DOHH2 (cell line): ENCODE results near the gene COX5B.

Experiments used
- H3F3A ChIP-seq: fragments of 200-600 bp; sonication (generic), shearing (Covaris generic); 2 replicates; pipeline ENCODE4 v1.6.0; 2016; ENCODE audit warnings: antibody characterized with exemption, mild to moderate bottlenecking; ENCODE audit not compliant: control insufficient read depth, insufficient read depth
- H3K27ac ChIP-seq: fragments of 200-600 bp; sonication (generic); 2 replicates; pipeline ENCODE4 v1.5.1; 2014; ENCODE audit warnings: low read depth, mild to moderate bottlenecking, low read length, moderate library complexity
- H3K27me3 ChIP-seq: fragments of 200-600 bp; sonication (generic); 2 replicates; pipeline ENCODE4 v1.6.1; 2014; ENCODE audit warnings: mild to moderate bottlenecking, low read length, mixed read lengths; ENCODE audit not compliant: control insufficient read depth
- H3K36me3 ChIP-seq: fragments of 200-600 bp; sonication (generic); 2 replicates; pipeline ENCODE4 v1.6.1; 2014; ENCODE audit warnings: mild to moderate bottlenecking, low read length, moderate library complexity, mixed read lengths; ENCODE audit not compliant: control insufficient read depth
- H3K4me1 ChIP-seq: fragments of 200-600 bp; sonication (generic); 2 replicates; pipeline ENCODE4 v1.6.1; 2014; ENCODE audit warnings: mild to moderate bottlenecking, low read length, mixed read lengths; ENCODE audit not compliant: control insufficient read depth
- H3K4me2 ChIP-seq: fragments of 200-600 bp; sonication (generic); 2 replicates; pipeline ENCODE4 v1.6.0; 2014; ENCODE audit warnings: mild to moderate bottlenecking, low read length, moderate library complexity
- H3K4me3 ChIP-seq: fragments of 200-600 bp; sonication (generic); 2 replicates; pipeline ENCODE4 v1.5.1; 2014; ENCODE audit warnings: mild to moderate bottlenecking, low read length, mixed read lengths
- H3K79me2 ChIP-seq: fragments of 200-600 bp; sonication (generic); 2 replicates; pipeline ENCODE4 v1.6.1; 2014; ENCODE audit warnings: mild to moderate bottlenecking, low read length, mixed read lengths; ENCODE audit not compliant: control insufficient read depth
- H3K9me2 ChIP-seq: fragments of 200-600 bp; sonication (generic); replicated peaks from 2 replicates; pipeline ENCODE4 v1.6.1; 2014; ENCODE audit warnings: mild to moderate bottlenecking, low read length, mixed read lengths; ENCODE audit not compliant: control insufficient read depth
- H3K9me3 ChIP-seq: fragments of 200-600 bp; sonication (generic); 2 replicates; pipeline ENCODE4 v1.6.1; 2014; ENCODE audit warnings: antibody characterized with exemption, low read length, mixed read lengths; ENCODE audit not compliant: control insufficient read depth, insufficient read depth
- H4K20me1 ChIP-seq: fragments of 200-600 bp; sonication (generic); 2 replicates; pipeline ENCODE4 v1.6.0; 2014; ENCODE audit warnings: low read depth, mild to moderate bottlenecking, antibody characterized with exemption, low read length, moderate library complexity; ENCODE audit not compliant: control insufficient read depth, insufficient read depth
- CTCF ChIP-seq: fragments of 200-600 bp; sonication (generic); IDR thresholded peaks from one replicate; pipeline ENCODE4 v1.5.1; 2014; ENCODE audit warnings: antibody characterized with exemption, mild to moderate bottlenecking, low read depth, low read length; ENCODE audit not compliant: poor library complexity, severe bottlenecking
- EZH2phosphoT487 ChIP-seq: fragments of 200-600 bp; sonication (generic); IDR thresholded peaks from 2 replicates; pipeline ENCODE4 v1.6.1; 2017; ENCODE audit warnings: borderline replicate concordance, mild to moderate bottlenecking, antibody characterized with exemption, low read length, moderate library complexity, mixed read lengths

The COX5B gene

GRCh38 chr2:97693476-97693875, 47.6 kb downstream of the COX5B start:
- Histone ChIP-seq H3K9me3 (no peaks in the 10 kb centered on the region), H4K20me1 (no peaks in the 10 kb centered on the region), H3K36me3 (no peaks in the 10 kb centered on the region)

GRCh38 chr2:97695744-97696143, 49.9 kb downstream of the COX5B start:
- no peaks in the 10 kb centered on the region for H3K36me3 ChIP-seq
- H3K79me2 ChIP-seq = no peaks in the 10 kb centered on the region
- H3K4me1 ChIP-seq = peaks cover 21% of the 10 kb centered on the region
- H3K9me2 ChIP-seq = no peaks in the 10 kb centered on the region
- H3K4me2 ChIP-seq = no peak overlapping the region
- H3K4me3 ChIP-seq = no peak overlapping the region
- TF ChIP-seq CTCF = no peak
- no peak for TF ChIP-seq EZH2phosphoT487
- H4K20me1 ChIP-seq = no peaks in the 10 kb centered on the region
- no peaks in the 10 kb centered on the region for H3F3A ChIP-seq
- H3K27me3 ChIP-seq = no peaks in the 10 kb centered on the region
- H3K9me3 ChIP-seq = no peaks in the 10 kb centered on the region
- no peak overlapping the region for H3K27ac ChIP-seq

More at GRCh38 chr2:97693476-97693875, 47.6 kb downstream of the COX5B start:
- no peak for TF ChIP-seq CTCF
- no peak for TF ChIP-seq EZH2phosphoT487
- Histone ChIP-seq H3K27ac (no peak overlapping the region), H3K79me2 (no peaks in the 10 kb centered on the region), H3K27me3 (peaks cover 6% of the 10 kb centered on the region), H3K9me2 (no peaks in the 10 kb centered on the region), H3K4me1 (peaks cover 21% of the 10 kb centered on the region), H3K4me2 (no peak overlapping the region), H3F3A (no peaks in the 10 kb centered on the region), H3K4me3 (no peak overlapping the region)

- no peak for TF ChIP-seq EZH2phosphoT487
- peak; percentile 88 for TF ChIP-seq CTCF
- H3K4me3 ChIP-seq = peak overlapping the region; percentile 36
- peak overlapping the region; percentile 52 for H3K4me2 ChIP-seq
Measured at GRCh38 chr2:97697252-97698235, 51.7 kb downstream of the COX5B start.

More at GRCh38 chr2:97697252-97698235, 51.7 kb downstream of the COX5B start:
- Histone ChIP-seq H3K36me3 (no peaks in the 10 kb centered on the region), H3K27me3 (no peaks in the 10 kb centered on the region), H4K20me1 (no peaks in the 10 kb centered on the region), H3K9me3 (no peaks in the 10 kb centered on the region), H3F3A (no peaks in the 10 kb centered on the region), H3K27ac (no peak overlapping the region), H3K79me2 (no peaks in the 10 kb centered on the region), H3K4me1 (peaks cover 18% of the 10 kb centered on the region), H3K9me2 (no peaks in the 10 kb centered on the region)
